RWPE2 (cell line): Measurements from ENCODE around the gene CAST.

Source experiments
- ATAC-seq: fragments of 200-7000 bp; cut with Tn5 transposase; 3 replicates; pipeline ENCODE4 v1.9.1; 2021; ENCODE audit warnings: low read depth
- DNase-seq: peaks from one replicate; pipeline ENCODE4 v3.0.0-alpha.2; 2020; ENCODE audit warnings: low spot score
- H3K27ac ChIP-seq: fragments of 450-650 bp; 2 replicates; pipeline ENCODE4 v1.5.1; 2017; ENCODE audit warnings: mild to moderate bottlenecking; ENCODE audit not compliant: poor library complexity, severe bottlenecking
- H3K27me3 ChIP-seq: fragments of 250-450 bp; sonication (Bioruptor Pico); 2 replicates; pipeline ENCODE4 v1.5.1; 2021; ENCODE audit warnings: mild to moderate bottlenecking, moderate library complexity; ENCODE audit not compliant: insufficient read depth, poor library complexity, severe bottlenecking
- H3K36me3 ChIP-seq: fragments of 250-450 bp; sonication (Bioruptor Pico); 2 replicates; pipeline ENCODE4 v1.5.1; 2020; ENCODE audit warnings: low read depth, mild to moderate bottlenecking, moderate library complexity
- H3K4me1 ChIP-seq: fragments of 250-450 bp; sonication (Bioruptor Pico); 2 replicates; pipeline ENCODE4 v1.5.1; 2021; ENCODE audit warnings: mild to moderate bottlenecking, moderate library complexity; ENCODE audit not compliant: insufficient read depth, poor library complexity, severe bottlenecking
- H3K4me3 ChIP-seq: fragments of 250-450 bp; sonication (Bioruptor Pico); 2 replicates; pipeline ENCODE4 v1.5.1; 2021; ENCODE audit warnings: mild to moderate bottlenecking, moderate library complexity; ENCODE audit not compliant: severe bottlenecking
- H3K9me3 ChIP-seq: fragments of 250-450 bp; sonication (Bioruptor Pico); 2 replicates; pipeline ENCODE4 v1.5.1; 2021; ENCODE audit warnings: mild to moderate bottlenecking, moderate library complexity; ENCODE audit not compliant: severe bottlenecking
- CTCF ChIP-seq: fragments of 450-650 bp; IDR thresholded peaks from one replicate; pipeline ENCODE4 v1.5.1; 2017; ENCODE audit warnings: mild to moderate bottlenecking, moderate library complexity; ENCODE audit not compliant: poor library complexity, severe bottlenecking

CAST gene

GRCh38 chr5:96636594-96636993, 25.6 kb upstream of the CAST start:
- H3K4me3 ChIP-seq, result no peak overlapping the region
- DNase-seq (no peak), ATAC-seq (no peak)
- no peaks in the 10 kb centered on the region for H3K9me3 ChIP-seq
- H3K27me3 ChIP-seq, result no peaks in the 10 kb centered on the region
- H3K27ac ChIP-seq, result no peak overlapping the region
- H3K4me1 ChIP-seq, result peaks cover 14% of the 10 kb centered on the region
- no peaks in the 10 kb centered on the region for H3K36me3 ChIP-seq
- TF ChIP-seq CTCF, result no peak

- no peaks in the 10 kb centered on the region for H3K36me3 ChIP-seq
- H3K9me3 ChIP-seq, result no peaks in the 10 kb centered on the region
- peak; percentile 62 for ATAC-seq
- H3K27me3 ChIP-seq, result no peaks in the 10 kb centered on the region
- no peak for DNase-seq
- no peak for TF ChIP-seq CTCF
- H3K4me1 ChIP-seq, result peaks cover 17% of the 10 kb centered on the region
- H3K4me3 ChIP-seq, result no peak overlapping the region
- H3K27ac ChIP-seq, result no peak overlapping the region
Observed at GRCh38 chr5:96637196-96637595, 25.0 kb upstream of the CAST start.

- no peak overlapping the region for H3K27ac ChIP-seq
- H3K4me3 ChIP-seq, result no peak overlapping the region
- TF ChIP-seq CTCF, result no peak
- peaks cover 17% of the 10 kb centered on the region for H3K4me1 ChIP-seq
- no peaks in the 10 kb centered on the region for H3K9me3 ChIP-seq
- no peak for ATAC-seq
- H3K36me3 ChIP-seq, result no peaks in the 10 kb centered on the region
- no peaks in the 10 kb centered on the region for H3K27me3 ChIP-seq
- DNase-seq, result no peak
Observed at GRCh38 chr5:96638561-96638960, 23.6 kb upstream of the CAST start.

- Histone ChIP-seq H3K27me3 (no peaks in the 10 kb centered on the region), H3K4me1 (peaks cover 17% of the 10 kb centered on the region), H3K27ac (no peak overlapping the region), H3K9me3 (no peaks in the 10 kb centered on the region), H3K4me3 (no peak overlapping the region), H3K36me3 (no peaks in the 10 kb centered on the region)
- ATAC-seq, result peak; percentile 44; the same call in 2 of the 3 replicates
- TF ChIP-seq CTCF, result no peak
- no peak for DNase-seq
Observed at GRCh38 chr5:96640696-96641095, 21.5 kb upstream of the CAST start.

- ATAC-seq (peak; percentile 59), DNase-seq (no peak)
- no peaks in the 10 kb centered on the region for H3K36me3 ChIP-seq
- H3K4me3 ChIP-seq, result no peak overlapping the region
- H3K9me3 ChIP-seq, result no peaks in the 10 kb centered on the region
- no peak overlapping the region for H3K27ac ChIP-seq
- H3K27me3 ChIP-seq, result no peaks in the 10 kb centered on the region
- TF ChIP-seq CTCF, result no peak
- peaks cover 17% of the 10 kb centered on the region for H3K4me1 ChIP-seq
Observed at GRCh38 chr5:96641368-96642280, 20.6 kb upstream of the CAST start.
